GM19351 (cell line): ENCODE measurements around the gene EYS.

Experiments
- ATAC-seq: cut with Tn5 transposase; IDR thresholded peaks from one replicate; pipeline ENCODE4 v1.9.1; 2021; ENCODE audit warnings: mild to moderate bottlenecking, moderate library complexity; ENCODE audit not compliant: unreplicated experiment

The EYS gene

DNA sequence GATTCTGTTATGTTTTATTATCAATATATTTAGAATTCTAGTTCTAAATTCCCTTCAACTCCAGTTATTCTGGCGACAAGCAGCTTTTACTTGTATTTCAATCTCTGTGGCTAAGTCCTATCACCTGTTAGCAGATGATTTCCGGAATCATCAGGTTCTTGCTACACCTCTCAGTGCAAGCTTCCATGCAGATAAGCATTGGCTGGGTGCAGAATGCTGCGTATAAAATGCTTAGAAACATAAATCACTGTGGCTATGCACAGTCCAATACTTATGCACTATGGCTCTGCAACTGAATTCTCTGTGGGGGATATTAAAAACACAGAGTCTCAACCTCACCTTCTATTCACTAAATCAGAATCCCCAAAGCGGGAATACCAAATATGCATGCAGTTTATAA is 720.0 kb downstream of the EYS start:
- no peak for ATAC-seq

DNA sequence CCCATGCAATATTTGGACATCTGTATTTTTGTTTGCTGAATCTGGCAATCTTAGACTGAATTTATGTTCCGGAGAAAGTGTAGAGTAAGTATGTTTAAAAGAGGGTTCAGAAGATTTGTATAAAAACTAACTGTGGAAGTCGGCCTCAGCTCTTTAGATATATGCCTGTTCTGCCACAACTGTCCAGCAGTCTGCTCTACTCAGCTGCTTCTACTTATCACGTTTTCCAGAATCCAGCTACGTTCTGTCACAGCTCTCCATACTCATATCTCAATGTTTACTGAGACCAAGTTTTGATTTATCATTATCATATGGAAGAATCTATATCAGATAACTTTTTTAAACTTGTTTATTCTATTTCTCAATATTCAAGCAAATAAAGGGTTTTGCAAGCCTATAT is 721.3 kb downstream of the EYS start:
- ATAC-seq: no peak

DNA sequence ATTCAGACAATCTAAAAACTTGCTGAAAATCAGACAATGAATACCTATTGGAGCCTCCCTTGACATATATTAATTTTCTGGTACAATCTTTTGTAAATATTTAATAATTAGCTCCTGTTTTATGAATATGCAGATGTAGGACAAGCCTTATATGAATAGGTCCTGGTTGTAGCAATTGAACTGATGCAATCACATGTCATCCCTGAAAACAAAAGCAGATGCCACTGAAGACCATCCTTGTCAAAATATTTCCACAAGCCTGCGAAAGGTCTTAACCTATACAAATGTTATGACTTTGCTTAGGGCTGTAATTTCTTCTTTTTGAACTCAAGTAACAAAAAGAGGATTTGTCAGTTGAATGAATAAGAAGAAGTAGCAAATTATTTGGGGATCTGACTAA is 722.1 kb downstream of the EYS start:
- ATAC-seq: no peak

DNA sequence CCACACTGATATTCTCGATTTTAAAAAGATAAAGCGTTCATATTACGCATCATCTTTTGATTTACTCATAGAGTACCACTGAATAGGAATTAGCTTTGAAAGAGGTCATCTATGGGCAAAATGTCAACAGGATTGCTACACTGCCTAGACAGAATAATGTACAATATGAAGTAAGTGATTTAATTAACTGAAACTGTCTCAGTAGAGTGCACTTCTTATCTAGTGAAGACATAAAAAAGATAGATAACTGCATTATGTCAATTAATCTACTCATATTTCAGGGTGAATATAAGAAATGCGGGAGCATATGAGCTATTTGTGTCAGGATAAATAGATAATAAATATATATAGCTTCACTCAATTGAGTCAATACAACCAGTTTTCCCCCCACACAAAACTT is 723.9 kb downstream of the EYS start:
- no peak for ATAC-seq

DNA sequence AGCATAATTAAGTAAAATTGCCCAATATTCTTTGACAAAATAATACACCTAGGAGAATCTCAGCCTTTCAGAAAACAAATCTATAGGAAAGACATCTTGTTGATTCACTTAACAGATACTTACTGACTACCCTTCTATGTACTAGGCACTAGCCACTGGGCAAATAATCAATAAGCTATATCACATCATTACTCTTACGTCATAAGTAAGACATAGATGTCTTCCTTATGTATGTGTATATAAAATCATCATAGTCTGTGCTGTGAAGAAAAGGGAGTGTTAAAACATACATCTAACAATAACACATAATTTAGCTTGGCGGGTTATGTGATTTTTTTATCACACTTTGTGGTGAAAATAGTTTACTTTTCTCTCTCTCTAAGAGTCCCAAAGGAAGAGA is 733.9 kb downstream of the EYS start:
- ATAC-seq: no peak

DNA sequence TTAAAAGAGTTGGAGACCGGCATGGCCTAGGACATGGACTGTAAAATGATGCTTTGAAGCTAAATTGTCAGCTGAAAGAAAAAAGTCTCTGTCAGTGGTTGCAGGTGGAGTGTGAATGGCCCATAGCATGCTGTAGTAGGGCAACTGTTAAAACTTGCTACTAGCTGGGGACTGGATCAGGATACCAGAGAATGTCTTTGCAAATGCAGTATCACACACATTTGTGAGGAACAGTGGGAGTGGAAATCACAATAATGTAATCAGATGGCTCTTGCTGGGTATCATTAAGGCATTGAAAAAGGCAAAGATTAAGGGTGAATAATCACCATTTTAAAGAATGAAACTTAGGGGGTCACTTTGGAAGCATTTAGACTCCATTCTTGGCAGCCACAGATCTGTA is 737.9 kb downstream of the EYS start:
- no peak for ATAC-seq

DNA sequence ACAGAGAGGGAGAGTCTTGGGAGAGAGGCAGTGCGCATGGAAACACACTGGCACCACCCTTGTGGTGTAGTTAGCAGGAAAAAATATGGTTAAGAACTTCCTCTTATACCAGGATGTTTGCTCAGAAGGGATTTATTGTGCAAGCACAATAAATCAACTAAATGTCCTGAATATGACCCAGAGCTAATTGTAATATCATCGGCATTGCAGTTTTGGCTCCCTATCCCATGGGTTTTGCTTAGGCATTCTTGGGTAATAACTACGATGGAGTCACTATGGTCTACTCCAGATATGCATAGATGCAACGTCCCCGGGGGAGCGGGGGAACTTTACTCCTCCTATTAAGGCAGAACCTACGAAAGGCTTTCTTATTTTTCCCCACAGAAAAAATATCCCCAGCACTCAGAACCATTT is 751.6 kb downstream of the EYS start:
- ATAC-seq: no peak

DNA sequence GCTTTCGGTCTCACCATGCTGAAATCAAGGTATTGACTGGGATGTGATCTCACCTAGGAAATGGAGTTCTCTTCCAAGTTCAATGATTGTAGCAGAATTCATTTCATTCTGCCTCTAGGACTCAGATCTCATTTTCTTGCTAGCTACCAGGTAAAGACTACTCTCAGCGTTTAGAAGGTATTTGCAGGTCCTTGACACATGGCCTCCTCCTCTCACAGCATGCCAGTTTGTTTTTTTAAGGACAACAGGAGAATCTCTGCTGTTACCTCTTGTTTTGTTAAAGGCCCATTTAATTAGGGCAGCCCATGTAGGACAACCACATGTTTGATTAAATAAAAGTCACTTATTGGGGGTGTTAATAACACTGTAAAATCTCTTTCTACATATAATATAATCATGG is 757.8 kb downstream of the EYS start:
- no peak for ATAC-seq

DNA sequence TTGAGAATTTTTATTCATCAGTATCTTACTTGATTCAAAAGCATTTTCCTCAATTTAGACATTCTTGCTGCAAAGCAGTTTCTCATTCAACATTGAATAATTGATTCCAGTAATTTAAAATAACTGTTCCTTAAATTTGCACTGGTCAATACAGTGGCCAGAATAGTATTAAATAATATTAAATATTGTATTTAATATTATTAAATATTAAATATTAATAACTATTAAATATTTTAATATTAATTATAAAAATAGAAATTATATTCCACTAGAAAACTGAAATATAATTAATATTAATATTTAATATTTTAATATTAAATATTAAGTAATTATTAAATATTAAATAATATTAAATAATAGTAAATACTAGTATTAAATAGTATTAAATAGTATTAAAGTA is 758.8 kb downstream of the EYS start:
- no peak for ATAC-seq

DNA sequence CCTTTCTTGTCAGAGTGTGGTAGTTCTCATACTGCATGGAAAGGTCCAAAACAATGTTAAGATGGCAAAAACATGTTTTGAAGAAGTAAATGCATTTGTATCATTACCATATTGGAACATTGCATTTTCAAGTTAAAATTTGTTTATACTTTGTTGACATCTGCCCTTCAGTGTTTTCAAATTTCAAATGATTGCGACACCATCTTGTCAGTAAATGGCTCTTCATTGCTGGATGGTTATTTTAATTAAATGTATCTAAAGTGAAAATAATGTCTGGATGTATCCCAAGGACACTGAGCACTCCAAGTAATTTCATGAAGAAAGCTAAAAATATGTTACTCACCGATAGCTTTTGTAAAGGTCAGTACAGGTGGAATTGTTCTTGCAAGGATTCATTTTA is 761.6 kb downstream of the EYS start:
- ATAC-seq: no peak

DNA sequence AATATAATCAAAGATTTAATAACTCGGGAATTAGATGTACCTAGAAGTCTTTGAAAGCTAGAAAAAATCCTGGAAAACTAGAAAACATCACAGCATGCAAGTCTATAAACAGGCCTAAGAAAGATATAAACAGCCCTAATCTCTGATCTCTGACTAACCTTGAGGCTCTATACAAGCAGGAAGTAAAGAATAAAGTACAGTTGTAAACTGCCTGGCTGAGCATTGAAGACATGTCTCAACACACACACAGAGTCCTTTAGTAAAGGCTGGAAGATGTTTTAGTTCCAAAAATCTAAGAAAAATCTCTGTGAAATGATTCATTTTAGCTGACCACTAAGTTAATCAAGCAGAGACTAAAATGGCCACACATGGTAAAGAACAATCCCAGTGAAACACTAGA is 774.5 kb downstream of the EYS start:
- no peak for ATAC-seq

DNA sequence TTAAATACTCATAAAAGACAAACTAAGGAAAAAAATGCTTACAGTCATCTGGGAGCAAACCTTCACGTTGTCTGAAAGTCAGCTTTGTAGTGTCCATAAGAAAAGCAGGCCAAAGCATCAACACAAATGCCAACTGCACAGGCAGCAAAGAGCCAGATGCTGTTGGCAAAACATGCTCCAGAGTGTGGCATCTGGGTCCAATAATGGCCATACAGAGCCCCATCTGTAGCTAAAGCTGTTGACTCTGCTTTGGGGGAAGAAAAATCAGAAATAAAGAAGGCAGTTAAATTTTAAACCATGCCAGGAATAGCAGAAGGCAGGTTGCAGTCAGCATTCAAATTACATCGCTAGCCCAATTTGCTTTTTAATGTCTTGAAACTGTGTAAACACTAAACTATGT is 776.3 kb downstream of the EYS start:
- ATAC-seq: no peak

DNA sequence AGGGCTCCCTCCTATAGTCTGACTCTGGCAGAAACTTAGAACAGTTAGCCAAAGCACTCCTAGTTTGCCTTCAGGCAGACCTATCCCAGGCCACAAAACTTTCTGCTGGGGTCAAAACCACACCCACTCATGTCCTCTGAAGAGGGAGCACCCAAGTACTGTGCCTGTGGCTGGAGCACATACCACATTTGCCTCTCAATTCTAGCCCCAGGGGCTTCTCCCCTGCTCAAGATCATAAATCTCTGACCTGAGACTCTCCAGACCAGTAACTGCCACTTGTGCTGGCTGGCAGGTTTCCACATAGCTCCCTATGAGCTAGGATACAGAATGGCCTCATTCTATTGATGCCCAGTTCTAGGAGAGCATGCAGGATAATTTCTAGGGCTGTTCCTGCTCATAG is 781.0 kb downstream of the EYS start:
- ATAC-seq: no peak

DNA sequence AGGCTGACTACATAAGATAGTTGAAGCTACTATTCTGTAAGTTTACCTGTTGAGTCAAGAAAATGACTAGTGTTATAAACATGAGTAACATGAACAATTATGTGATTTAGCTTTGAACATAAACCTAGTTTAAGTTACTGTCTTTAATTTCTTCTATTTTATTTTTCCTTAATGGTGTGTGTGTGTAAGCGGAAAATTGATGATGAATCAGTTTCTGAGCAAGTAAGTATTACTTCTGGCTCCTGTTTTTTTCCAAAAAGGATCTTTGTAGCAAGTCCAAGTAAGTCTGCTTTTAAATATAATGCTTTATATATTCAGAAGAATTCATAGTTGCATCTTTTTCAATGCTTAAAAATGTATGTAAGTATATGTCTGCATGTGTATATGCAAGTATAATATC is 786.8 kb downstream of the EYS start:
- ATAC-seq: no peak

DNA sequence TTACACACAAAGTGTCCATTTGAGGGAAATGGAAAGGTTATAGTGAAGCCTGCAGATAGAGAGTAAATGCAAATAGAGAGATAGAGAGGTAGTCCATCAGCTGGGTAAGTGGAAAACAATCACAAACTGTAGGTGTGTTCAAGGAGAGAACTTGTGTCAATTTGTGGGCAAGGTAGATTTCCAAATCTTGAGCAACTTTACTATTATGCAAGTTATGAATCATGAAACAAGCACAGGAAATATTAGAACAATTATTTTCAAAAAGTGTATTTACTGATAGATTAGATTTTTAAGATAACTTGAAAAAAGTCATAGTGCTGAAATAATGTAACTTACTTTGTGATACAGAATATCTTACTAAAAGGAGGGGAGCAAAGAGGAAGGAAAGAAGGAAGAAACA is 792.9 kb downstream of the EYS start:
- no peak for ATAC-seq

DNA sequence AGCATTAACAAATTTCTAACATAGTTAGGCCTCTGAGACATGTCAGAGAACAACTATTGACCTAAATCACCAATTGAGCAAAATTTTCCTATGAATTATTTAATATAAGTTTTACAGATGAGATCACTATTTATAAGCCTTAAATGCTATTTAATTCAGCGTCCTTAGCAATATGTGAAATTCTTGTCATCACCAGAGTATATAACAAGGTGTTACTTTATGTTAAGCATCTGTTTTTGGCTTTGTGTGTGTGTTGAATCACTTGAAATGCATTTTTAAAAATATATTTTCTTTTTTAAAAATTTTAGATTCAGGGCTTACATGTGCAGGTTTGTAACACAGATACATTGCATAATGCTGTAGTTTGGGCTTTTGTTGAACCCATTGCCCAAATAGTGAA is 794.1 kb downstream of the EYS start:
- no peak for ATAC-seq

DNA sequence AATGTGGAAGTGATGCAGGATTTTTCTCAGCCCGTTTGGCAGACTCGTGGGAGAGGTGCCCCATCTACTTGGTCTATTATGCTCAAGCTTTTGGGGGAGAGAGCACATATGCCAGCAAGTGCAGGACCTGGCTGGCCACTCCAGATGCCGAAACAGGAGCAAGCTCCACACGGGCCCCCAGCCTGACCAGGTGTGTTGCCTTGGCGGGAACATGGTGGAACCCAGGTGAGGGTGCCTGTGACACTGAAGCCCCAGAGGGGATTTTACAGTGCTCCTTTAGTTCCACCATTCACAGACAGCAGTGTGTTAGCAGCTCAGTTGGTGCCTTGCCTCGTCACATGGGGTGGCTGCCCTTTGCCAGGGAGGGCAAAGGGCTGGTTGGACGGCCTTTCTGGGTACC is 798.9 kb downstream of the EYS start:
- no peak for ATAC-seq

DNA sequence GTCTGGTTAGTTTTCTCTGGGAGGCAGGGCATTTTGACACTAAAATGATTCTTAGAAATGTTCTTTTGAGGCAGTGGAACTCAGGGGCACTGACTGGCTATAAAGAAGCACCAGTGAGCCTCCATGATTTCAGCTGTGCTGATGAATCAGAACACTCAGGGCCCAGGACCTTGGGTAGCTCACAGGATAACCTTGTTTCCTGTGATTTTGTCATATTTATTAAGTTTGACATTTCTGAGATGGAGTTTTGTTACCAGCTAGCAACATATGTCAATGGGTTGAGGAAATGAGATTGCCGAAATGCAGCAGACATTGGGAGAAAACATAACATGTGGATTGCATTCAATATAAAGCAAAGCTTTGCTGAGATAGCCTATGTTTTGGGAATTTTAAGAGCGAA is 802.4 kb downstream of the EYS start:
- no peak for ATAC-seq

DNA sequence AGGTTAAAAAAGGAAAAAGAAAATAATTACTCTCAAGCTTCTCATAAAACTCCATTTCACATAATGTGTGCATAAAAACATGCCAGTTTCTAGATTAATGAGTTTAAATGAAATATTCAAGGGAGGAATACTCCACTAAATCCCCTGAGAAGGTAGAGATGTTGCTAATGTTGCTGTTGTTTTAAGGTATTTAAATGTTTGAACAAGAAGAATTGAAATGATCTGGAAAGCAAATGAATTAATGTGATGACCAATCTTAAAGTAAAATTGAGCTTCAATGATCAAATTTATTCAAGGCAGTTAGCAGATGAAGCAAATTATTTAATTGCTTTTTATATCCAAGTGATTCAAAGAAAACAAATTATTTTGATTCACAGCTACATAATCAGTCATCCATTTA is 804.4 kb downstream of the EYS start:
- no peak for ATAC-seq

DNA sequence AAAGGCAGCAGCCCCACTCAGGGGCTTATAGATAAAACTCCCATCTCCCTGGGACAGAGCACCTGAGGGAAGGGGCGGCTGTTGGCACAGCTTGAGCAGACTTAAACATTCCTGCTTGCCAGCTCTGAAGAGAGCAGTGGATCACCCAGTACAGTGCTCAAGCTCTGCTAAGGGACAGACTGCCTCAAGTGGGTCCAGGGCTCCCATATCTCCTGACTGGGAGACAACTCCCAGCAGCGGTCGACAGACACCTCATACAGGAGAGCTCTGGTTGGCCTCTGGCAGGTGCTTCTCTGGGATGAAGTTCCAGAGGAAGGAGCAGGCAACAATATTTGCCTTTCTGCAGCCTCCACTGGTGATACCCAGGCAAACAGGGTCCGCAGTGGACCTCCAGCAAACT is 810.1 kb downstream of the EYS start:
- ATAC-seq: no peak

DNA sequence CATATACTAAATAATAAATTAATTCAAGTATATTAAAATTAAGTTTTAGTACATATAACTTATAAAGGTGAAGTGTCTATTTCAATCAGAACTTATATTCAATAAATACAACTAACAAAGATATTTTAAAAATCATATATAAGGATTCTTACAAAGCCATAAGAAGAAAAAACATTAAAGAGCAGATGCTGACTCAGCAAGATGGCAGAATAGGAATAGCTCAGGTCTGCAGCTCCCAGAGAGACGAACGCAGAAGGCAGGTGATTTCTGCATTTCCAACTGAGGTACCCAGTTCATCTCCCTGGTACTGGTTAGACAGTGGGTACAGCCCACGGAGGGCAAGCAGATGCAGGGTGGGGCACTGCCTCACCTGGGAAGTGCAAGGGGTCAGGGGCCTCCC is 811.1 kb downstream of the EYS start:
- no peak for ATAC-seq

DNA sequence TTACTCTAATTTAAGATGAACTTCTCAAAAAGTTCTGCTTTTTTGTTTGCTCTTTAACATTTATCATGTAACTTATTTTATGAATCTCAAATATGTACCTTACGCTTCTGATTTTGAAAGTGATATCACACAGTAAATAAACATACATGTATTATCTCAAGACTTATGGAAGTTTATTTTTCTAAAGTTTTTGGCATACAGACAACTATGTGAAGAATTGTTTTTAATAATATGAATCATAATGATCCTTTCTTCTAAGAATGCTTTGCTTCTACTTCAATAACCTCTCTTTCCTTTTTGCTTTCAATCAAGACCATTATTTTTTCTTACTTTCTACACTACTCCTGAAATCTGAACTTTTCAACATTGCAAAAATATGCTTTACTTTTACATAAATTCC is 816.4 kb downstream of the EYS start:
- no peak for ATAC-seq

DNA sequence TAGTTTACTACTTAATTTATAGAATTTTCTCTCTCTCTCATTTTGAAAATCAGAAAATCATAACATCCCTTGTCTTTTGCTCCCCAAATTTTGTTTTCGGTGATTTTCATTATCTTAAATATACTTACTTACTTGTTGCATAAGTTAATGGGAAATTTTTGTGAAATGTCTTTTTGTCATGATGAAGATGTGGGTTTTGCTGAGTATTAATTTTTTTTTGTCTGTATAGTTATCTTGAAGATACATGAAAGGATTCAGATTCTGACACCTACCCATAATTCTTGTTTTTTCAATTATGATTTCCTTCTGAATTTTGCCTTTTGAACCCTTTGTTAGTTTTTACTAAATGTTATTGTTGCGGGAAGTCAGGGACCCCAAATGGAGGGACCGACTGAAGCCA is 817.9 kb downstream of the EYS start:
- no peak for ATAC-seq

DNA sequence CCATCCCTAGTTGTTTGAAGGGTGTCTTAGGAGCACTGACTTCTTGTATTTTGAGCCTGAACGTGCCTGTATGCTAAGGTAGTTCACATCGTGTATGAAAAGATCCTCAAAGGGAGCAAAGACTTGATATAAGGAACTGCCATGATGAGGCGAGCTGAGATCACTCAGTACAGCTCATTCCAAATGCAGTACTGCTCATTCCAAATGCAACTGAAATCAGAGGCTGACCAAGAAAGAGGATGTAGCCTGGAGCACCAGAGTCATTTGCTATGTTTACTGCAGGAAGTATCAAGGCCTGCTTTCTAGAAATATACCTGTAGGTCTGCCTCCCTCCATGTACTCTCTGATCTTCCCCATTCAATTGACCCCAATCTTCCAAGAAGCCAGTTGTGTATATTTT is 832.2 kb downstream of the EYS start:
- no peak for ATAC-seq
